AG08395 (cell line): ENCODE results near the gene PRSS27.

Experiments
- DNase-seq: peaks from one replicate; pipeline ENCODE4 v3.0.0; 2012; ENCODE audit warnings: mixed read lengths, low spot score

Gene PRSS27

DNA sequence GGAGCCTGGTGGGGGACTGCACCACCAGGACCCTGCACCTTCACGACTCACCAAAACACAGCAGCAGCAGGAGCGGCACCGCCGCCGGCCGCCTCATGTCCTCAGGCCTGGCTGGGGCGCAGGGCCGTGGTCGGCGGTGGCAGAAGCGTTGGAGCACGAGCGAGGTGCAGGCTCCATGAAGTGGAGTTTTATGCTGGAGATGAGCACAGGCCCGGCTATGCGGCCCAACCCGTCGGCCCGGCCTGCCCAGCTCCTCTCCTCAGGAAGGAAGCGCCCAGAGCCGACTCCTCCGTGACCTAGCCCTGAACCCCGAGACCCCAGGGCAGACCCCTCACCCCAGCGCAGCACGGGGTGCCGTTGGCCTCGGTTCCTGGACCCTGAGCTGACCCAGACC lies at the start of gene PRSS27:
Gene PRSS27, minus strand, starts transcription at position 161 of the 394 bp plus-strand sequence. Its CDS starts 64 bp downstream, at position 97.
- DNase-seq = no peak

GRCh38 chr16:2769675-2770056 lies 49.6 kb upstream of the PRSS27 start:
- peak; percentile 32 for DNase-seq

DNA sequence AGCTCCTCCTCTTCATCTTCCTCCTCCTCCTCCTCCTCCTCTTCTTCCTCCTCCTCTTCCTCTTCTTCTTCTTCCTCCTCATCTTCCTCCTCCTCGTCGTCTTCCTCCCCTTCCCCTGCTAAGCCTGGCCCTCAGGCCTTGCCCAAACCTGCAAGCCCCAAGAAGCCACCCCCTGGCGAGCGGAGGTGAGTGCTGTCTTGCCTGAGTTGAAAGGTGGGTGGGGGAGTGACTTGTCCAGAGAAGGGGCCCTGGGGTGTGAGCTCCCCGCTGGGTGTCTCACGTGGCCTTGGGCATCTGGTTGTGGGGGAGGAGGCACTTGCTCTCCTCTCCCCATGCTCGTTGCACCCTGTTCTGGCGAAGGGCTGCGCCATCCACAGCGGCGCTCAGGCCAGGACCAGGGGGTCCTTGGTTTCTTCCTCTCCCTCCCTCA lies 49.1 kb upstream of the PRSS27 start:
- no peak for DNase-seq

DNA sequence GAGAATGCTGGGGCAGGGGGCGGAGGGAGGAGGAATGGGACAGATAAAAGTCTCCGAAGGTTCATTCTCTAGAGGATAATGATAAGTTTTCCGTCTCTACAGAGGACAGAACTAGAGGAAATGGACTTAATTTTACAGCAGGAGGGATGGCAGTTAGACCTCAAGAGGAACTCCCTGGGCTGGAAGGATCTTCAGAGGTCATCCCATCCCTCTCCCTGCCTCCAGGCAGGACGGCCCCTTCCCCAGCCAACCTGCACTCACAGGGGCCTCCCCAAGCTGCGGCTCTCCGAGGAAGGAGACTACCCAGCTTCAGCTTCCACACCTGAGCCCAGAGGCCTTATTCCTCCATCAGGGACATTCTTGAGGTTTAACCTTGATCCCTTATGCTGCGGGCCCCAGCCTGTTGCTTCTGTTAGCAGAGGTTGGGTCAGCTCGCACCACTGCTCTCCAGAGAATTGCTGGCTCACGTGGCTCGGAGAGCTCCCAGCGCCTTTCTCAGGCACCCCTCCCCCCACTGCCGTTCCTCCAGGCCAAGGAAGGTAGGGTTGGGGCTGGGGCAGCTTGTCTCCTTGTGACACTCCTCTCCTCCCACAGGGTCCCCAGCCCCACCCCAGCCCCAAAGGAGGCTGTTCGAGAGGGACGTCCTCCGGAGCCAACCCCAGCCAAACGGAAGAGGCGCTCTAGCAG lies 48.5 kb upstream of the PRSS27 start:
- no peak for DNase-seq

DNA sequence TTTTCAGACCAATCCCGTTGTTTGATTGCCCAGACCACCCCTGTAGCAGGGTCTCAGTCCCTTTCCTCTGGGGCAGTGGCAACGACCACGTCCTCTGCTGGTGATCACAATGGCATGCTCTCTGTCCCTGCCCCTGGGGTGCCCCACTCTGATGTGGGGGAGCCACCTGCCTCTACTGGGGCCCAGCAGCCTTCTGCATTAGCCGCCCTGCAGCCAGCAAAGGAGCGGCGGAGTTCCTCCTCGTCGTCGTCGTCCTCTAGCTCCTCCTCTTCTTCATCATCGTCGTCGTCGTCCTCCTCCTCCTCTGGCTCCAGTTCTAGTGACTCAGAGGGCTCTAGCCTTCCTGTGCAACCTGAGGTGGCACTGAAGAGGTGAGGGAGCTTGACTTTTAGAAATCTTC lies 47.9 kb upstream of the PRSS27 start:
- DNase-seq = no peak

DNA sequence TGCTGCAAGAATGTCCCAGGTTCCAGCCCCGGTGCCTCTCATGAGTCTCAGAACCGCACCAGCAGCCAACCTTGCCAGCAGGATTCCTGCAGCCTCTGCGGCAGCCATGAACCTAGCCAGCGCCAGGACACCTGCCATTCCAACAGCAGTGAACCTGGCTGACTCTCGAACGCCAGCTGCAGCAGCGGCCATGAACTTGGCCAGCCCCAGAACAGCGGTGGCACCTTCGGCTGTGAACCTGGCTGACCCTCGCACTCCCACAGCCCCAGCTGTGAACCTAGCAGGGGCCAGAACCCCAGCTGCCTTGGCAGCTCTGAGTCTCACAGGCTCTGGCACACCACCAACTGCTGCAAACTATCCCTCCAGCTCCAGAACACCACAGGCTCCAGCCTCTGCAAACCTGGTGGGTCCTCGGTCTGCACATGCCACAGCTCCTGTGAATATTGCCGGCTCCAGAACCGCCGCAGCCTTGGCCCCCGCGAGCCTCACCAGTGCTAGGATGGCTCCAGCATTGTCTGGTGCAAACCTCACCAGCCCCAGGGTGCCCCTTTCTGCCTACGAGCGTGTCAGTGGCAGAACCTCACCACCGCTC lies 47.2 kb upstream of the PRSS27 start:
- DNase-seq = no peak

DNA sequence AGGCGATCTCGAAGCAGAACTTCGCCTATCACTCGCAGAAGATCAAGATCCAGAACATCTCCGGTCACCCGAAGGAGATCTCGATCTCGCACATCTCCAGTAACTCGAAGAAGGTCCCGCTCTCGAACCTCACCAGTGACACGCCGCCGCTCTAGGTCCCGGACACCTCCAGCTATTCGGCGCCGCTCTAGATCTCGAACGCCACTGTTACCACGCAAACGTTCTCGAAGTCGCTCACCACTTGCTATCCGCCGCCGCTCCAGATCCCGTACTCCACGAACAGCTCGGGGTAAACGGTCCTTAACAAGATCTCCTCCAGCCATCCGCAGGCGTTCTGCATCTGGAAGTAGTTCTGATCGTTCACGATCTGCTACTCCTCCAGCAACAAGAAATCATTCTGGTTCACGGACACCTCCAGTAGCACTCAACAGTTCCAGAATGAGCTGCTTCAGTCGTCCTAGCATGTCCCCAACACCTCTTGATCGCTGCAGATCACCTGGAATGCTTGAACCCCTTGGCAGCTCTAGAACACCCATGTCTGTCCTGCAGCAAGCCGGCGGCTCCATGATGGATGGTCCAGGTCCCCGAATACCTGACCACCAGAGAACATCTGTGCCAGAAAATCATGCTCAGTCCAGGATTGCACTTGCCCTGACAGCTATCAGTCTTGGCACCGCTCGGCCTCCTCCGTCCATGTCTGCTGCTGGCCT lies 46.6 kb upstream of the PRSS27 start:
- no peak for DNase-seq

DNA sequence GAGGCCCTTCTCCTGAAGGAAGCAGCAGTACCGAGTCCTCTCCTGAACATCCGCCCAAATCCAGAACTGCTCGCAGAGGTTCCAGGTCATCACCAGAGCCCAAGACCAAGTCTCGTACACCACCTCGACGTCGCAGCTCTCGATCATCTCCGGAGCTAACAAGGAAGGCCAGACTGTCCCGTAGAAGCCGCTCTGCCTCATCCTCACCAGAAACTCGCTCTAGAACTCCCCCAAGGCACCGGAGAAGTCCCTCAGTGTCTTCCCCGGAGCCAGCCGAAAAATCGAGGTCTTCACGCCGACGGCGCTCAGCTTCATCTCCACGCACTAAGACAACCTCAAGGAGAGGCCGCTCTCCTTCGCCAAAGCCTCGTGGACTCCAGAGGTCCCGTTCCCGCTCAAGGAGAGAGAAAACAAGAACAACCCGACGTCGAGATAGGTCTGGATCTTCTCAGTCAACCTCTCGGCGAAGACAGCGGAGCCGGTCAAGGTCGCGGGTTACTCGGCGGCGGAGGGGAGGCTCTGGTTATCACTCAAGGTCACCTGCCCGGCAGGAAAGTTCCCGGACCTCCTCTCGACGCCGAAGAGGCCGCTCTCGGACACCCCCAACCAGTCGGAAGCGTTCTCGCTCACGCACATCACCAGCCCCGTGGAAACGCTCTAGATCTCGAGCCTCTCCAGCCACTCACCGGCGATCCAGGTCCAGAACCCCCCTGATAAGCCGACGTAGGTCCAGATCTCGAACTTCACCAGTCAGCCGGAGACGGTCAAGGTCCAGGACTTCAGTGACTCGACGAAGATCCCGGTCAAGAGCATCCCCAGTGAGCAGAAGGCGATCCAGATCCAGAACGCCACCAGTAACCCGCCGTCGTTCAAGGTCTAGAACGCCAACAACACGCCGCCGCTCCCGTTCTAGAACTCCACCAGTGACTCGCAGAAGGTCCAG lies 45.7 kb upstream of the PRSS27 start:
- no peak for DNase-seq

DNA sequence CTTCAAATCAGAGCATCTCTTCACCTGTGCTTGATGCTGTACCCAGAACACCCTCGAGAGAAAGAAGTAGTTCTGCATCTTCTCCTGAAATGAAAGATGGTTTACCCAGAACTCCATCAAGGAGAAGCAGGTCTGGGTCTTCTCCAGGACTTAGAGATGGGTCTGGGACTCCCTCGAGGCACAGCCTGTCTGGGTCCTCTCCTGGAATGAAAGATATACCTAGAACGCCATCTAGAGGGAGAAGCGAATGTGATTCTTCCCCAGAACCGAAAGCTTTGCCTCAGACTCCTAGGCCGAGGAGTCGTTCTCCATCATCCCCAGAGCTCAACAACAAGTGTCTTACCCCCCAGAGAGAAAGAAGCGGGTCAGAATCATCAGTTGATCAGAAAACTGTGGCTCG lies 44.7 kb upstream of the PRSS27 start:
- no peak for DNase-seq

DNA sequence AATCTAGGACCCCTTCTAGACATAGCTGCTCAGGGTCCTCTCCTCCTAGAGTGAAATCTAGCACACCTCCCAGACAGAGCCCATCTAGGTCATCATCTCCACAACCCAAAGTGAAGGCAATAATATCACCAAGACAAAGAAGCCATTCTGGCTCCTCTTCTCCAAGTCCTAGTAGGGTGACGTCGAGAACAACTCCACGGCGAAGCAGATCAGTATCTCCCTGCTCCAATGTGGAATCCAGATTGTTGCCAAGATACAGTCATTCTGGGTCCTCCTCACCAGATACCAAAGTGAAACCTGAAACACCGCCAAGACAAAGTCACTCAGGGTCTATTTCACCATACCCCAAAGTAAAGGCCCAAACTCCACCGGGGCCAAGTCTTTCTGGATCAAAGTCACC lies 43.1 kb upstream of the PRSS27 start:
- no peak for DNase-seq

DNA sequence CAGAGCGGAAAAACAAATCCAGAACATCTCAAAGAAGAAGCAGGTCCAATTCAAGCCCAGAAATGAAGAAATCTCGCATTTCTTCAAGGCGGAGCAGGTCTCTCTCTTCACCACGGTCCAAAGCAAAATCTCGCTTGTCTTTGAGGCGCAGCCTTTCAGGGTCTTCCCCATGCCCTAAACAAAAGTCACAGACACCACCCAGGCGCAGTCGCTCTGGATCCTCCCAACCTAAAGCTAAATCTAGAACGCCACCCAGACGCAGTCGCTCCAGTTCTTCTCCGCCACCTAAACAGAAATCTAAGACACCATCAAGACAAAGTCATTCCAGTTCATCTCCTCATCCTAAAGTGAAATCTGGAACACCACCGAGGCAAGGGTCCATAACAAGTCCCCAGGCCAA lies 42.7 kb upstream of the PRSS27 start:
- DNase-seq = no peak

- no peak for DNase-seq
Measured at GRCh38 chr16:2761886-2762583, 42.0 kb upstream of the PRSS27 start.

GRCh38 chr16:2761472-2761871 lies 41.4 kb upstream of the PRSS27 start:
- no peak for DNase-seq

DNA sequence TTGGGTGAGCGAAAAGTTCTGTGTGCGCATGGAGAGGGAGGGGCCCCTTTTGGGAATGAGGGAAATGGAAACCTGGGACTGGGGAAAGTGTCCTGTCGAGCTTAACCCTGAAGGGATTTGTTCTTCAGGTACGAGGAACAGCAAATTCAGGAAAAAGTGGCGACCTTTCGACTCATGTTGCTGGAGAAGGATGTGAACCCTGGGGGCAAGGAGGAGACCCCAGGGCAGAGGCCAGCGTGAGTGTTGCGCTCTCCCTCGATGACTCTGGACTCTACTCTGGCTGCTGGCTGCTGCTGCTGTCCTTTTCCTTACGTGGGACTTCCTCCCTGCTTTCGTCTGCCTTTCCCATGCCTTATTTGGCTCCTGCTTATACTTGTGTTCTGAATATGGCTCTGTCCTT lies 37.3 kb upstream of the PRSS27 start:
- DNase-seq = no peak

- no peak for DNase-seq
Measured at GRCh38 chr16:2756288-2757015, 36.4 kb upstream of the PRSS27 start.

GRCh38 chr16:2755158-2755557 lies 35.1 kb upstream of the PRSS27 start:
- no peak for DNase-seq

GRCh38 chr16:2753733-2754020 lies 33.7 kb upstream of the PRSS27 start:
- no peak for DNase-seq

DNA sequence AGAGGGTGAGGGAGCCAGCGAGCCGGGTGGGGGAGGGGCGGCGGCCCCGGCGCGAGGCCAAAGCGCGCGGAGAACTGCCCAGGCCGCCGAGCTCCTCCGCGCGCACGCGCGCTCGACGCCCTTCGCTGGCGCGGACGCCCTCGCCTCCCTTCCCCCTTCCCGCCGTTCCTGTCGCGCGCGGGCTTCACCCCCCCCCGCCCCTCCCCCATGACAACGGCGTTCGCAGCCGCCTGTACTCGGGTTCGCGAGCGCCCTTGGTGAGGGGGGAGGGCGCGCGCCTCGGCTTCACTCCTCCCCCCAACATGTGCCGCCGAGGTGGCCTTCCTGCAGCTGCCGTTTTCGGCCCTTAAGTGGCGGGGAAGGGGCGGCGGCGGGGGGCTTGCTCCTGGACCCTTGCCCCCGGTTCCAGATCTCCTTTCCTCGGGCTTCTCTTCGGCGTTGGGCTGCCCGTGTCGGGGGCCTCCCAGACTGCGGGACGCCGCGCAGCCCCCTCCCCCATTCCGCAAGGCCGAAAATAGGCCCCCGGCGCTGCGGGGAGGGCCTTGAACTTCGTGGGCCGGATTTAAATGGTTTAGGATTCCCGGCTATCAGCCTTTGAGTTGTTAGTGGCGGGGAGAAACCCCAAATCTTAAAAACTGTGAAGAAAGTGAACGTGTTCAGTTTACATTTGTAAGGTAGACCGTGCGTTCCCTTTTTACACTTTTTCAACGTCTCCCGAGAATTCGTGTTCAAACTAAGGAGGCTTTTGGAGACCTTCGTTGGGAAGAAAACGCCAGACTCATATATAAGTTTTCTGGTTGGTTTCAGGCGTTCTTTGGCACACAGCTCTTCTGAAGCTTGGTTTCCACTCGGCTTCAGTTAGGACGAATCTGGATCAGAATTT lies 33.1 kb upstream of the PRSS27 start:
- DNase-seq = peak; percentile 92

- DNase-seq = peak; percentile 97
Measured at GRCh38 chr16:2752035-2752849, 32.2 kb upstream of the PRSS27 start, which contains the start of gene SRRM2. Gene SRRM2, plus strand, starts transcription at chr16:2752638. Its CDS starts 3,727 bp downstream, at chr16:2756365.
